RPMI8226 (cell line): ENCODE measurements around the gene OR9A4.

Experiments used
- DNase-seq: peaks from one replicate; pipeline ENCODE4 v3.0.0-alpha.2; 2015

Gene OR9A4

GRCh38 chr7:141949021-141949420 is 32.8 kb downstream of the OR9A4 start:
- DNase-seq = no peak

GRCh38 chr7:141949451-141949850 is 33.3 kb downstream of the OR9A4 start:
- DNase-seq = no peak

GRCh38 chr7:141949911-141950310 is 33.7 kb downstream of the OR9A4 start:
- DNase-seq = no peak

- DNase-seq = no peak
Measured at GRCh38 chr7:141950806-141951205, 34.6 kb downstream of the OR9A4 start.

- DNase-seq = no peak
Measured at GRCh38 chr7:141952461-141952860, 36.3 kb downstream of the OR9A4 start.

GRCh38 chr7:141954334-141954733 is 38.1 kb downstream of the OR9A4 start:
- no peak for DNase-seq

GRCh38 chr7:141956084-141956483 is 39.9 kb downstream of the OR9A4 start:
- DNase-seq = no peak

- peak; percentile 55 for DNase-seq
Measured at GRCh38 chr7:141960687-141961422, 44.7 kb downstream of the OR9A4 start.
